GM21576 (cell line): ENCODE results near the gene CFAP300.

Experiments used
- ATAC-seq: cut with Tn5 transposase; IDR thresholded peaks from one replicate; pipeline ENCODE4 v1.9.1; 2021; ENCODE audit warnings: mild to moderate bottlenecking, moderate library complexity; ENCODE audit not compliant: unreplicated experiment

Gene CFAP300

GRCh38 chr11:102047305-102047924 is at the start of gene CFAP300:
Gene CFAP300, plus strand, starts transcription at chr11:102047437. Its CDS starts 34 bp downstream, at chr11:102047471.
- no peak for ATAC-seq

- ATAC-seq, result no peak
Measured at GRCh38 chr11:102001657-102002338, 45.4 kb upstream of the CFAP300 start.

DNA sequence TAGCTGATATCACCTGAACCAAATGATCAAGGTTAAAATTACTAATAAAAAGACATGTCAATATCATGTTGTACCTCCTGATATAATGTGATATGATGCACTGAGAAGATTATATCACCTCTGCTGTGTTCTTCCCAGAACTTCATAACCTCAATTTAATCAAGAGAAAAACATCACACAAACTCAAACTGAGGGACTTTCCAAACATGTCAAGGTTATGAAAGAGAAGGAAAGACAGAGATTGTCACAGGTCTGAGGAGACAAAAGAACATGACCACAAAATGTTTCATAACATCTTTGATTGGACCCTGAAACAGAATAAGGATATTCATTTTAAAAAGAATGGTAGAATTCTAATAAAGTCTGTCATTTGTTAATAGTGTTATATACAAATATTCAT is 43.0 kb upstream of the CFAP300 start:
- ATAC-seq, result no peak

DNA sequence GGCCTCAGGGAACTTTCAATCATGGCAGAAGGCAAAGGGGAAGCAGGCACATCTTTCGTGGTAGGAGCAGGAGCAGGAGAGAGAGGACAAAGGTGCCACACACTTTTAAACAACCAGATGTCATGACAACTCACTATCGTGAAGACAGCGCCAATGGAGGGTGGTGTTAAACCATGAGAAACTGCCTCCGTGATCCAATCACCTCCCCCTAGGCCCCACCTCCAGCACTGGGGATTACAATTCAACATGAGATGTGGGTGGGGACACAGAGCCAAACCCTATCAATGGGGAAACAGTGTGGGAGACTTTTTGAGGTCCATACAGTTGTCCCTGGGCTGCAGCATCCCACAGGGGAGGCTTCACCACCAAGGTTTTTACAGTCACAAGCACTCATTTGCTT is 41.9 kb upstream of the CFAP300 start:
- no peak for ATAC-seq

- no peak for ATAC-seq
Measured at GRCh38 chr11:102006835-102007566, 40.2 kb upstream of the CFAP300 start.

DNA sequence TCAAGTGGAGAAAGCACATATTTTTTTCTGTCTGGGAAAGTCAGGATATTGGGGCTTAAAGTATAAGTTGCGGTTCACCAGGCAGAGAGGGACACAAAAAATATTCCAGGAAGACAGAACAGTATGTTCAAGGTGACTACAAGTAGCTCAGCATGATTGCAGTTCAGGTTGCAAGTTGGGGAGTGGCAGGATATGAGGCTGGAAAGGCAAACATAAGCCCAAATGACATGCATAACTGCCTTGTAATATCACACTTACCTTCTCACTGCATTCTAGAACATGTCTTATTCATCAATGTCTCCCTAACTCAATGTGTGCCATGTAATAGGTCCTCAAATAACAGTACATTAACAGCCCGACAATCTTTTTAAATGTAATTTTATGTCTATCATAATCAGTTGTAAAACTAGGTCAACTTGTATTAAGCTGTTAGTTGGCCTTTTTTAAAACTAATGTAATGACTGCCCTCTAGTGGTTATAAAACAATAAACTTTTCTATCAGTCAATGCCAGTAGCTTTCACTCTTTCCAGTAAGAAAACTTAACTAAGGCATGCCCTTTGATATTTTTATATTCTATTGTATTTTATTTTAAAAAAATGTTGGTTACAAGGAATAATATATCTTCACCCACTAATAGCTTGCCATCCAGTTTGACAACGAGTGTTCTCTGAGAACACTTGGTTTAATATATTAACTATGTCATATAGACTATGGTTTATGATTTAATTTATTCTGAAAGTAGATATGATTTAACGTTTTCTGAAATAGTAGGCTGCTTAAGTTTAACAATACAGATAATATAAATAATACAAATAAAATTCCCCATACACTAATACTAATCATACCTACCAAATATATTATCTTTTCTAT is 39.4 kb upstream of the CFAP300 start:
- no peak for ATAC-seq

DNA sequence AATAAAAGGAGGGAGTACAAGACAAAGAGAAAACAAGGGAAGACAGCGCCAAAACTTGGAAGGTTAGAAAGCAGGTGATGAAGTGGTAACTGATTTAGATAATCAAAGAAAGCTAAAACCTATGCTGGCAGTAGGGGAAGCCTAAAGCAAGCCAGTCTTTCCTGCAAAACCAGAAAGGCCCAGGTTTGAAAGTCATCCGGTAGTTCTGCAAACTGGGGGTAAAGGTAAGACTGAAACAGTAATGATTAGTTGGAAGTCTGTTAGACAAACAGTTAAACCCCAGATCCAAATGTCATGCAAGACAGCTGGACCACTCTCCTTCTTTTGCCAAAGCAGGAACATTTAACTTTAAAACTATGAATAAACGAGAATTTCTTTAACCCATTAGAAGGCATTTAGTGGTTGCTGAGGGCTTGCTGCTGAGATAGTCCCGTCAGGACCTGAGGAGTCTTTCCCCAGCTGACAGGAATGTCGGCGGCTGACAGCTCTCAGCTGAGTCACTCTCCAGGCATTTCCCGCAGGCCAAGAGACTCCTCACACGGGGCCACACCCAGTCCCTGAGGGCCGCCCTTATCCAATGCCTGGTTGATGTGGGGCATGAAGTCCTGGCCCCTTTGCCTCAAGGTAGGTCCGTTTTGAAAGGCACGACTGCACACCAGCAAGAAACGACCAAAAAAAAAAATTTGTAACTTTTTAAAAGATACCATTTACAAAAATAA is 36.3 kb upstream of the CFAP300 start:
- ATAC-seq, result no peak

GRCh38 chr11:102012946-102013345 is 34.3 kb upstream of the CFAP300 start:
- no peak for ATAC-seq

- ATAC-seq, result no peak
Measured at GRCh38 chr11:102014756-102015155, 32.5 kb upstream of the CFAP300 start.

- no peak for ATAC-seq
Measured at GRCh38 chr11:102017026-102017425, 30.2 kb upstream of the CFAP300 start.

GRCh38 chr11:102026217-102026616 is 21.0 kb upstream of the CFAP300 start:
- ATAC-seq, result no peak

- no peak for ATAC-seq
Measured at GRCh38 chr11:102026959-102027358, 20.3 kb upstream of the CFAP300 start.

DNA sequence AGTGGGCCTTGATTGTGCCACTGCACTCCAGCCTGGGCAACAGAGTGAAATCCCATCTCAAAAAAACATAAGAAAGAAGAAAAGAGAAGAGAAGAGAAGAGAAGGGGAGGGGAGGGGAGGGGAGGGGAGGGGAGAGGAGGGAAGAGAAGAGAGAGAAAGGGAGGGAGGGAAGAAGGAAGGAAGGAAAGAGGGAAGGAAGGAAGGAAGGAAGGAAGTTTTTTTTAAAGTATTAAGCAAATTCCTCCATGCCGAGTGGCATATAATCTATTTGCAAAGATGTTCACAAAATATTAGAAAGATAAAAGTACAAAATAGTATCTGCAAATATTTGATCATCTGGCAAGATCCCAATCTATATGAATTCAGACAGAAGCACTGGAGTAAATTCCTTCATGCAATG is 10.5 kb upstream of the CFAP300 start:
- ATAC-seq, result no peak

- ATAC-seq, result no peak
Measured at GRCh38 chr11:102046841-102047240, 396 bp upstream of the CFAP300 start.

GRCh38 chr11:102050927-102051575 is 3.8 kb downstream of the CFAP300 start:
- no peak for ATAC-seq

DNA sequence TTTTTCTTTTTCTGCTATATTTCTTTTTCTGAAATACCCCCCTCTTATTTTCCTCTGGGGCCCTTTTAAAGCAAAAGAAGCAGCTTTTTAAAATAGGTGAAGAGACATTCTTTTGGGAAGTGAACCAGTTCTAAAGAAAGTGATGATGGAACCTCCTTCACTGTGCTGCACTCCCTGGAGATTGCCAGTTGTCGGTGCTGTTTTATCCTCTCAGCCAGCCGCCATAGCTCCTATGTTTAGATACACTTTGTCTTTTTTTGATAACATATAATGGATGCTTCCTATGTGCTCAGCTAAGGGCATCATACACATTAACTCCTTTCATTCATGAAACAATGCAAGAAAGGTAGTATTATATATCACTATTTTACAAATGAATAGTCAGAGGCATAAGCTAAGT is 14.0 kb downstream of the CFAP300 start:
- ATAC-seq, result no peak

DNA sequence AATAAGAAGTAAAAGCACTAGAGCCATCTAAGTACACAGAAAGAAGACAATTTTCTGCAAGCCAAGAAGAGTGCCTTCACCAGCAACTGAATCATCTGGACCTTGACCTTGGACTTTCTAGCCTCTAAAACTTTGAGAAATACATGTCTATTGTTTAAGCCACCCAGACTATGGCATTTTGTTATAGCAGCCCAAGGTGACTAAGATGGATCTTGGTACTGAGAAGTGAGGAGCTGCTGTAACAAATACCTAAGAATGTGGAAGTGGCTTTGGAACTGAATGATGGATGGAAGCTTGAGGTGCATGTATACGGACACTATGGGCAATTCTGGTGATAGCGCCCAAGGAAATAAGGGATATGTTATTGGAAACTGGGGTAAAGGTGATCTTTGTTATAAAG is 14.9 kb downstream of the CFAP300 start:
- ATAC-seq, result no peak

- no peak for ATAC-seq
Measured at GRCh38 chr11:102064316-102064715, 17.1 kb downstream of the CFAP300 start.

GRCh38 chr11:102070766-102071165 is 23.5 kb downstream of the CFAP300 start:
- no peak for ATAC-seq
